Endodermal cell (in vitro differentiated cells): Measurements from ENCODE around the gene LRPAP1. TPM values are rescaled to one million over a fixed set of nuclear protein-coding genes. Genes with fewer than 3 reads are reported as not detected.
A peak's percentile ranks its signal among the peaks of the same experiment; 100 is the strongest.

Source experiments
- DNase-seq: peaks from one replicate; pipeline ENCODE4 v3.0.0-alpha.2; 2017
- H3K27ac ChIP-seq: 2 replicates; pipeline ENCODE4 v1.5.1; 2013; ENCODE audit warnings: mild to moderate bottlenecking, low read depth, low read length, moderate library complexity
- H3K27me3 ChIP-seq: 2 replicates; pipeline ENCODE4 v1.6.1; 2013; ENCODE audit warnings: mild to moderate bottlenecking, low read length, moderate library complexity; ENCODE audit not compliant: insufficient read depth, control insufficient read depth, poor library complexity, severe bottlenecking
- H3K36me3 ChIP-seq: 2 replicates; pipeline ENCODE4 v1.7.0; 2013; ENCODE audit warnings: mild to moderate bottlenecking, low read length, moderate library complexity; ENCODE audit not compliant: control insufficient read depth, insufficient read depth
- H3K4me1 ChIP-seq: one replicate; pipeline ENCODE4 v1.7.0; 2013; ENCODE audit warnings: low read length; ENCODE audit not compliant: control insufficient read depth, insufficient read depth
- H3K4me3 ChIP-seq: 2 replicates; pipeline ENCODE4 v1.5.1; 2013; ENCODE audit warnings: mild to moderate bottlenecking, low read length, moderate library complexity
- H3K9ac ChIP-seq: 2 replicates; pipeline ENCODE4 v1.6.1; 2013; ENCODE audit warnings: mild to moderate bottlenecking, low read length, moderate library complexity; ENCODE audit not compliant: poor library complexity, severe bottlenecking; ENCODE audit errors: extremely low read depth
- H3K9me3 ChIP-seq: 2 replicates; pipeline ENCODE4 v1.6.1; 2013; ENCODE audit warnings: mild to moderate bottlenecking, low read length, moderate library complexity; ENCODE audit not compliant: control insufficient read depth
- H3K27ac Mint-ChIP-seq: 2 replicates; pipeline ENCODE4 v1.8.0; 2020; ENCODE audit warnings: mixed read lengths
- H3K27me3 Mint-ChIP-seq: 2 replicates; pipeline ENCODE4 v1.8.0; 2021; ENCODE audit warnings: mild to moderate bottlenecking, mixed read lengths; ENCODE audit not compliant: insufficient read depth
- H3K36me3 Mint-ChIP-seq: 2 replicates; pipeline ENCODE4 v1.8.0; 2020; ENCODE audit warnings: low read depth, mixed read lengths
- H3K4me1 Mint-ChIP-seq: 2 replicates; pipeline ENCODE4 v1.8.0; 2020; ENCODE audit warnings: mixed read lengths
- H3K4me3 Mint-ChIP-seq: 2 replicates; pipeline ENCODE4 v1.8.0; 2020; ENCODE audit warnings: mild to moderate bottlenecking, moderate library complexity, mixed read lengths
- H3K9me3 Mint-ChIP-seq: 2 replicates; pipeline ENCODE4 v1.8.0; 2020; ENCODE audit warnings: mild to moderate bottlenecking, mixed read lengths
- CTCF ChIP-seq: fragments of 200-600 bp; sonication (generic); conservative IDR thresholded peaks from 2 replicates; pipeline ENCODE4 v1.5.0; 2021; ENCODE audit warnings: antibody characterized with exemption, mild to moderate bottlenecking
- WGBS, 2 experiments: methylation state at CpG; one replicate each; pipeline versions ENCODE4 v1.1.5 to v1.1.7; 2013; ENCODE audit warnings: missing lambda C conversion rate in 2 of 2, mixed read lengths in 1 of 2; ENCODE audit not compliant: insufficient coverage in 1 of 2, insufficient read length in 1 of 2; 5-methylcytosine and 5-hydroxymethylcytosine counted together
- total RNA-seq, 2 donors: library from RNA; stranded (reverse); fragmentation: NEBNext Ultra II Directional in 1 of 2; extraction: Animal tissue kit (Norgen Biotek cat#: 25700) in 1 of 2; gene quantifications; 2 replicates in 1 of 2; 3 replicates in 1 of 2; pipeline ENCODE4 v1.2.1, GENCODE V29; 2021

The LRPAP1 gene
- total RNA-seq, 2 donors from 2014 or later, result 111 to 129 TPM

- peaks cover 24% of the 10 kb centered on the region for H3K4me1 Mint-ChIP-seq
- Histone ChIP-seq H3K9me3 (no peaks in the 10 kb centered on the region), H3K27ac (no peak overlapping the region), H3K4me3 (no peak overlapping the region), H3K4me1 (peaks cover 2% of the 10 kb centered on the region), H3K9ac (no peak overlapping the region), H3K36me3 (peaks cover 17% of the 10 kb centered on the region), H3K27me3 (peaks cover 15% of the 10 kb centered on the region)
- peak; percentile 18 for DNase-seq
- peak overlapping the region; percentile 21 for H3K4me3 Mint-ChIP-seq
- TF ChIP-seq CTCF, result no peak
- 91 to 98% methylated on average over 13 to 16 of the region's 16 CpGs for WGBS, 2 experiments
- no peak overlapping the region for H3K27ac Mint-ChIP-seq
- H3K36me3 Mint-ChIP-seq, result peaks cover 24% of the 10 kb centered on the region
- H3K27me3 Mint-ChIP-seq, result peaks cover 25% of the 10 kb centered on the region
- H3K9me3 Mint-ChIP-seq, result peaks cover under 1% of the 10 kb centered on the region
These were observed 2.2 kb downstream of the LRPAP1 start for GRCh38 chr4:3530051-3530450.

GRCh38 chr4:3529363-3529762 lies 2.9 kb downstream of the LRPAP1 start:
- H3K9me3 ChIP-seq, result no peaks in the 10 kb centered on the region
- WGBS, 2 experiments, result 96 to 99% methylated on average over 10 to 12 of the region's 12 CpGs
- peak; percentile 36 for DNase-seq
- TF ChIP-seq CTCF, result no peak
- H3K4me3 ChIP-seq, result no peak overlapping the region
- H3K9ac ChIP-seq, result no peak overlapping the region
- peaks cover 24% of the 10 kb centered on the region for H3K36me3 ChIP-seq
- H3K36me3 Mint-ChIP-seq, result peaks cover 29% of the 10 kb centered on the region
- H3K27ac ChIP-seq, result no peak overlapping the region
- H3K27me3 Mint-ChIP-seq, result peaks cover 18% of the 10 kb centered on the region
- H3K4me1 Mint-ChIP-seq, result peaks cover 24% of the 10 kb centered on the region
- H3K27ac Mint-ChIP-seq, result no peak overlapping the region
- H3K27me3 ChIP-seq, result peaks cover 15% of the 10 kb centered on the region
- peaks cover 2% of the 10 kb centered on the region for H3K4me1 ChIP-seq
- no peaks in the 10 kb centered on the region for H3K9me3 Mint-ChIP-seq
- no peak overlapping the region for H3K4me3 Mint-ChIP-seq

GRCh38 chr4:3527914-3528876 lies 4.0 kb downstream of the LRPAP1 start:
- peak; percentile 42 for DNase-seq
- no peaks in the 10 kb centered on the region for H3K9me3 ChIP-seq
- H3K4me1 ChIP-seq, result peaks cover 2% of the 10 kb centered on the region
- no peaks in the 10 kb centered on the region for H3K9me3 Mint-ChIP-seq
- no peak overlapping the region for H3K4me3 Mint-ChIP-seq
- peaks cover 6% of the 10 kb centered on the region for H3K27me3 Mint-ChIP-seq
- no peak overlapping the region for H3K27ac ChIP-seq
- no peak for TF ChIP-seq CTCF
- peaks cover 37% of the 10 kb centered on the region for H3K36me3 Mint-ChIP-seq
- 91 to 98% methylated on average over 22 to 27 of the region's 27 CpGs for WGBS, 2 experiments
- no peak overlapping the region for H3K4me3 ChIP-seq
- H3K36me3 ChIP-seq, result peaks cover 34% of the 10 kb centered on the region
- no peak overlapping the region for H3K9ac ChIP-seq
- no peak overlapping the region for H3K27ac Mint-ChIP-seq
- H3K4me1 Mint-ChIP-seq, result peaks cover 24% of the 10 kb centered on the region
- peaks cover 6% of the 10 kb centered on the region for H3K27me3 ChIP-seq
